Glomerular visceral epithelial cell (primary cell): ENCODE measurements around the gene WDFY3.
A peak's percentile ranks its signal among the peaks of the same experiment; 100 is the strongest.

Experiments used
- DNase-seq: peaks from one replicate; pipeline ENCODE4 v3.0.0-alpha.2; 2016; ENCODE audit errors: extremely low spot score

Gene WDFY3

DNA sequence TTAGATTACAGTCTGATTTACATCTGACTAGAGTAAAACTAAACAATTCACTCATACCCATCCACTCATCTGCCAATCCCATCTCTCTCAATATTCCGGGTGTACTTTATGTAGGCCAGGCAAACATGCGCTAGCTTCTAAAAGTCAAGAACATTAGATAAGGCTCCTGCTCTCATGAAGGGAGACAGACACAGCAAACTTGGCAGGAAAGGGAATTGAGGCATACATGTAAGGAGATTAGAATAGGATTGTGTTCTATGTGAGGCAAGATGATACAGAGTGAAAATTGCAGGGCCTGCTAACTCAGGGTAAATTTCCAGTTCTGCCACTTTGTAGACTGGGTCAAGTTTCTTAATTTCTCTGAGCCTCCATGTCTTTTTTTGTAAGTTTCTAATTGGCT is 247.8 kb downstream of the WDFY3 start:
- DNase-seq, result no peak

GRCh38 chr4:84710548-84710947 is 255.9 kb downstream of the WDFY3 start:
- DNase-seq, result no peak

GRCh38 chr4:84708406-84709135 is 257.9 kb downstream of the WDFY3 start:
- peak; percentile 9 for DNase-seq

DNA sequence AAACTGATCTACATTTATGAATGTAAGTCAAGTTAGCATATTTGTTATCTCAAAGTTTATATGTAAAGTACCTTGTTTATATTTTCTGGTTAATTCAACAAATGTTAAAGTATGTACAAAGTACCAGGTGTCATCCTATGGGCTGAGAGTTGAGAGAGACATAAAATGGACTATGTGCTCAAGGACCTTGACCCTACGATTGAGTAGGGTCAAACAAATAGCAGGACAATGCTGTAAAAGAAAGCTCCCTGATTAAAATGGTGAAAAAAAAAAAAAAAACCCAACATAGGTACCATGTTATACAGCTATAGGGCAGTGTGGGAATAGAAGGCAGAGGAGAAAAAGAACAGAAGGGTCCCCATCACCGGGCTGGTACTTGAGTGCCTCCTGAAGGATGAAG is 260.2 kb downstream of the WDFY3 start:
- no peak for DNase-seq

GRCh38 chr4:84699001-84699671 is 267.4 kb downstream of the WDFY3 start:
- DNase-seq, result no peak

DNA sequence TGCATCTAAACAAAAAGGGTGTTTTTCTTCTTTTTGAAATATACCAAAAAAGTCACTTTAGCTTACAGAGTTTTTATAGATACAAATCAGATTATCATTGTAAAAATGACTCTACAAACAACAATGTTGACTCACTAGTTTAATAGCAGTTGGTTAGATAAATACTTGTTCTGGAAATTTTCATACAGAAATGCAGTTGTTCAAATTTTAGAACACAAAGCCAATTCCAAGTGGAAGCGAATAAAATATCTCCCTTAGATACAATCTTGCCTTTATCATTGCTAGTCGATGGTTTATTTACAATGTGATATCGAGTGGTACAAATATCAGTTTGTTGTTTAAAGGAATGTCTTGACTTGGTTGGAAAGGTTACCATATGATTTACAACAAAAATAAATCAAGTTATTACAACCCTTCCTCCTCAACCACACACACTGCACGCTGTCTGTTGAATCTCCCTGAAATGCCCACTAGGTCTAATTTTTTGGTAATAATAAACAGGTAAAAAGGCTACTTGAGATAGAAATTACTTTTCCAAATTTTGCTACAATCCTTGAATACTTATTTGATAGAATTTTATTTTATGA is 268.8 kb downstream of the WDFY3 start:
- DNase-seq, result no peak

DNA sequence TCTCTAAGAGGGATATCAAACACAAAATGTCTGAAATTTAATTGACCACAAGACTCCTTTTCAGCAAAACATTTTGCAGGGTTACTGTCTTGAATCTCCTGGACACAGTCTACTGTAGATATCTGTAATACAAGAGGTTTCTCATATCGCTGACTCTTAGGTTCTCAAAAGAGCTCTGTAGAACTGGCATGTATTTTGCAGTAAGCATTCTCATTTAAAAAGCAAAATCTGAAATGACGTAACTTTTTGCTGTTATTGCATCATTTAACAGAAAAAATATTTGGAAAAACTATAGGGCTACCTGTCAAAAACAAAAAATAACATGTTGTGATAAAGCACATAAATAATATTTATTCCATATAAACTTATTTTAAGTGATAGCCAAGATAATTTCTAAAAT is 269.3 kb downstream of the WDFY3 start:
- DNase-seq, result no peak

GRCh38 chr4:84691800-84692199 is 274.7 kb downstream of the WDFY3 start:
- DNase-seq, result no peak

GRCh38 chr4:84691170-84691691 is 275.3 kb downstream of the WDFY3 start:
- peak; percentile 81 for DNase-seq

DNA sequence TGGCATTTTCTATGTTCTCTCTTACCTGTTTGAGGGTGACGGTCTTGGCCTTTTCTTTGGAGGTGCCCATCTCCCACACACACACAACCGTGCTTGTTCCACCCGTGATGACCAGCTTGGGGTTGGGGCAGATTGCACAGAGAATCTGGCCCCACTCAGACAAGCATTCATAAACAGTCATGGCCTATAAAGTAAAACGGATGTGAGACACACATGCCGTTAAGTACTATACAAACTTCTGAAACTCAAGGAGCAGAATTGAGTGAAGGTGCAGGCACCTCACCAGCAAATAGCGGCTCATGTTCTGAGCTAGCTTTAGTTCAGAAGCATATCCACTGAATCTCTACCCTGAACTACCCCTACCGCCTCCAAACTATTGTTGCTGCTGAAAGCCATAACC is 276.0 kb downstream of the WDFY3 start:
- DNase-seq, result no peak

- DNase-seq, result no peak
These were observed 277.3 kb downstream of the WDFY3 start for GRCh38 chr4:84689197-84689596.

- DNase-seq, result no peak
These were observed 277.9 kb downstream of the WDFY3 start for GRCh38 chr4:84688605-84689004.

DNA sequence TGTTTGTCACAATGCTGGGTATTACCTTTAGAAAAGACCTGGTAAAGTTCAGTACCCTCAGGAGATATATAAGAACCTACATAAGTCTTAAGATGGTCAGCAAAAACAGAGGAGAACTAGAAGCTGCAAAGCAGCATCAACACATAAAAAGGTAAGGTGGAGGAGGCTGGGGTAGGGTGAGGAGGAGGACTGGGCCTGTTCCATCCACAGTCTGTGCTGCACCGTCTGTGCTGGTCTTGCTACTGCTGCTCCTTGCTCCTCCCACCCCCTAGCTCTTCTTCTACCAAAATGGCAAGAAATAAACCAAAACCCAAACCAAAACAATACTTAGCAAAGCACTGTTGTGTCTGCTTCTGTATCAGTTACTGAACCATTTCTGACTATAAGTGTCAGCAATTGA is 281.4 kb downstream of the WDFY3 start:
- no peak for DNase-seq

GRCh38 chr4:84684361-84684760 is 282.1 kb downstream of the WDFY3 start:
- no peak for DNase-seq

- DNase-seq, result no peak
These were observed 283.2 kb downstream of the WDFY3 start for GRCh38 chr4:84683064-84683850.

DNA sequence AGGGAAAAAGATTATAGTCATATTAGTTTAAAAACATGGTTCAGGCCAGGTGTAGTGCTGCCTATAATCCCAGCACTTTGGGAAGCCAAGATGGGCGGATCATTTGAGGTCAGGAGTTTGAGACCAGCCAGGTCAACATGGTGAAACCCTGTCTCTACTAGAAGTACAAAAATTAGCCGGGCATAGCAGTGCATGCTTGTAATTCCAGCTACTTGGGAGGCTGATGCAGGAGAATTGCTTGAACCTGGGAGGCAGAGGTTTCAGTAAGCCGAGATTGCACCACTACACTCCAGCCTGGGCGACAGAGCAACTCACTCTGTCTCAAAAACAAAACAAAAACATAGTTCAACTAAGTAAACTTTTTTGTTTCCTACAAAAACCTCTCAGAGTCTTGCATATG is 283.8 kb downstream of the WDFY3 start:
- DNase-seq, result peak; percentile 16

- peak; percentile 78 for DNase-seq
These were observed 284.8 kb downstream of the WDFY3 start for GRCh38 chr4:84681486-84682274.

- no peak for DNase-seq
These were observed 285.5 kb downstream of the WDFY3 start for GRCh38 chr4:84680956-84681355.

DNA sequence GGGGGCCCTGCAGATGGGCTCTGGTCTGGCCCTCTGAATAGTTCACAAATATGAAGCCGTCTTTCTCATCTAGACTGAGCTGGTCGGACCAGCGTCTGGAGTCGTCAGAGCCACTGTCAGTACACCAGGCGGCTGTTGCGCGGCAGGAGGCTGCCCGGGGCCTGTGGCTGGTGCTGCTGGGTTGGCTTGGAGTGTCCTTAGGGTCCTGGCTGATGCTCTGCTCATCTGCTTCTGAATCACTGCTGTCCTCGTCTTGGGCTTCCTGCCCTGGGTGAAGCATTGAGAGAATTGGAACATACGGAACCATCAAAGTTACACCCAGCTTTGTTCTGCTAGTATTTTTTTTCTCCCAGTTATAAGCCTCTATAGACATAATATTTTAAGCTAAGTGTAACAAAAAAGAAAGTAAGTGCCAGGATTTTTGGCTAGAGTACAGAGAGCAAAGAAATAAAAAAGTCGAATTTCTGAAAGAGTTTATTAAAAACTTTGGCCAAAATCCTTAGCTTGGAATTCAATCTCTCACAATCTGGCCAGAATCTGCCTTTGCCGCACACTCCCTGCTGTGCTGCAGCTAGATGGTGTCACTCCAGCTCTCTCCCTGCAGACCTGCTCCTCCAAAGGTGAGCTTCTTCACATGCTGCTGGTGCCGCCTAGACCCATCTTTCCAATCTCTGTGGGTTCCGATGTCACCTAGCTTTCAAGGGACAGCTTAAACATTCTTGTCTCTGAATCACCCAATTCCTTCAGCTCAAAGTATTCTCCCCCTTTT is 287.3 kb downstream of the WDFY3 start:
- no peak for DNase-seq

DNA sequence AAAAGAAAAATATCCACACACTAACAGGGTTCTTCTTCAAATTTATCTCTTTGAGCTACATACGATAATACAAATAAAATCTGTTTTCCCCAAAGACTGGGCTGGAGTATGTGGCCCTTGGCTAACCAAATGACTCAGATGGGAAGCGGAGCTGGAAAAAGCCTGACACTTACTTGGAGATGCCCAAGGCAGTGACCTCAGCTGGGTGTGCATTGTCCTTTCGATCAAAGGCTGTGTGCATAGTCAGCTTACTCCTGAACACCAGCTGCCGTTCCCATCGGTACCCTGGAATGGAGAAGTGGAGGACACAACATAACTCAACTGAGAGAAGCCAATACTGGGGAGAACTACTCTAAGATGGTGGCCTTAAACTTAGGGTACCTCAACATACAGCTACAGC is 288.5 kb downstream of the WDFY3 start:
- no peak for DNase-seq

- DNase-seq, result no peak
These were observed 289.4 kb downstream of the WDFY3 start for GRCh38 chr4:84677093-84677492.
